ENCODE data around the gene CCDC150. TPM values are rescaled to one million over a fixed set of nuclear protein-coding genes. Genes with fewer than 3 reads are reported as not detected.

The CCDC150 gene
- total and polyA plus RNA-seq, 9 of the 15 experiments (the other 6 are each of a cell fraction or from before 2014, with no cell fraction given): 4.4 to 23.1 (median 11.3) TPM

DNA sequence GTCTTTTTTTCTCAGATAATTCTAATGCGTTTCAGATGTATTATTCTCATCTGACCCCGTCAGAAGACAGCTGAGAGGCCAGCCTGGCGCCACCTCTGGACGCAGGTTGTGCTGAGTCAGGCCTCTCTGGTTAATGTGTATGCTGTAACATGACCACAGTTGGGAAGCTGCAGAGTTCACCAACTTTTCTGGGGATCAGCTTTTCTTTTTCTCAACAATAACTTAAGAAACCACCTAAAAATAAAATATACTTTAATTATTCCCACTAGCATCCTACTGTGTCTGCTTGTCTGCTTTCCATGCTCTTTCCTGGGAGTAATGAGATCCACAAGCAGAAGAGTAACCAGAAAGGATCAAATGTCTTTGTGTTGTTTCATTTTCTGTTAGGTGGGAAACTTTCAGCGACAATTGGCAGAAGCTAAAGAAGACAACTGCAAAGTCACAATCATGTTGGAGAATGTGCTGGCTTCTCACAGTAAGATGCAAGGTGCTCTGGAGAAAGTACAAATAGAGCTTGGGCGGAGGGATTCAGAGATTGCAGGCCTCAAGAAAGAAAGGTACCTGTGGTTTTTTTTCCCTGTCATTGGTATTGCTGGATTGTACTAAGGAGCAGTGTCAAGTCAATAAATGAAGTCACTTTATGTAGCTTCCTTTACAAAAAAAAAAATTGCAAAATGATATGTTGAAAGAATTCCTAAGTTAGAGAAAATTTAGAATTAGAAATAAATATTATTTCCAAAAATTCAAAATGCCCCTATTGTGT is 79.8 kb downstream of the CCDC150 start:
- peak; percentile 11 to 74 (median 42) for DNase-seq (ENCODE audit: extremely low read depth in 1 of 4, low spot score in 3 of 4)
- Histone ChIP-seq H3K4me1 (replicated peaks in 1 of 2; ENCODE audit: control insufficient read depth in 2 of 2, insufficient read depth in 2 of 2, low read length in 2 of 2) (peaks cover 0 to 4% of the 10 kb centered on the region in 2 experiments; a peak in 3 of 5 replicates), H3K27me3 (ENCODE audit: control insufficient read depth in 2 of 2, insufficient read depth in 2 of 2, low read length in 2 of 2) (no peaks in the 10 kb centered on the region), H2AFZ (ENCODE audit: low read depth, low read length) (peak overlapping the region; percentile 87), H3K9ac (ENCODE audit: insufficient read depth in 1 of 2, low read depth in 2 of 2, low read length in 2 of 2) (no peak overlapping the region; a peak in 1 of 4 replicates), H3K9me1 (ENCODE audit: control insufficient read depth, insufficient read depth, low read length) (no peaks in the 10 kb centered on the region), H3K4me2 (ENCODE audit: insufficient read depth, low read length) (peak overlapping the region; percentile 36; the same call in 1 of the 2 replicates), H4K20me1 (replicated peaks; ENCODE audit: control insufficient read depth, insufficient read depth, low read length) (no peaks in the 10 kb centered on the region), H3K9me3 (replicated peaks; ENCODE audit: control insufficient read depth, insufficient read depth, low read depth, low read length) (no peaks in the 10 kb centered on the region), H3K27ac (ENCODE audit: extremely low read depth, low read depth, low read length) (peak overlapping the region; percentile 64; the same call in 2 of the 3 replicates), H3K36me3 (ENCODE audit: control insufficient read depth, insufficient read depth, low read length) (peaks cover 18% of the 10 kb centered on the region; the same call in 2 of the 3 replicates), H3K4me3 (no peak overlapping the region), H3K79me2 (ENCODE audit: control insufficient read depth, insufficient read depth, low read length) (no peaks in the 10 kb centered on the region)
- CTCF ChIA-PET (ENCODE audit: low intra/inter-chr PET ratio): no interaction called here
- in situ Hi-C loops (cut with MboI): no loop called here
- intact Hi-C loops (cut with micrococcal nuclease): no loop called here
- peak; percentile 77 for FAIRE-seq
- ATAC-seq: peak; percentile 100
- POLR2A ChIA-PET: interaction anchor here (1.0 kb wide), 1 partner anchor 10 kb away, joined by 4 read pairs; no protein-coding TSS in a partner anchor
- 18% methylated on average over 5 of the region's 6 CpGs for WGBS (ENCODE audit: insufficient coverage, low coverage, missing lambda C conversion rate)
- no TSS peak for BruUV-seq (replicated peaks)
- no peak for TF ChIP-seq XRCC4 (IDR thresholded peaks at IDR 0.05; ENCODE audit: extremely low read depth, insufficient read depth, insufficient read length)
- TF ChIP-seq SMARCA4 (IDR thresholded peaks at IDR 0.05): 0 out of 2 replicates have a peak, but pooled peaks have one; percentile 20
- TF ChIP-seq, protein P1, sequence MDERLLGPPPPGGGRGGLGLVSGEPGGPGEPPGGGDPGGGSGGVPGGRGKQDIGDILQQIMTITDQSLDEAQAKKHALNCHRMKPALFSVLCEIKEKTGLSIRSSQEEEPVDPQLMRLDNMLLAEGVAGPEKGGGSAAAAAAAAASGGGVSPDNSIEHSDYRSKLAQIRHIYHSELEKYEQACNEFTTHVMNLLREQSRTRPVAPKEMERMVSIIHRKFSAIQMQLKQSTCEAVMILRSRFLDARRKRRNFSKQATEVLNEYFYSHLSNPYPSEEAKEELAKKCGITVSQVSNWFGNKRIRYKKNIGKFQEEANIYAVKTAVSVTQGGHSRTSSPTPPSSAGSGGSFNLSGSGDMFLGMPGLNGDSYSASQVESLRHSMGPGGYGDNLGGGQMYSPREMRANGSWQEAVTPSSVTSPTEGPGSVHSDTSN (CRISPR knock-in tag; IDR thresholded peaks at IDR 0.05; ENCODE audit: low read depth): no peak
- TF ChIP-seq, protein P1 (tag; conservative IDR thresholded peaks at IDR 0.05; ENCODE audit: low read depth): no peak
- 0 out of 2 replicates have a peak, but pooled peaks have one; percentile 33 for TF ChIP-seq LEF1 (IDR thresholded peaks at IDR 0.05)
- TF ChIP-seq SOX6 (IDR thresholded peaks at IDR 0.05): peak; percentile 43; the same call in 1 of the 2 replicates
- TF ChIP-seq, protein P2, sequence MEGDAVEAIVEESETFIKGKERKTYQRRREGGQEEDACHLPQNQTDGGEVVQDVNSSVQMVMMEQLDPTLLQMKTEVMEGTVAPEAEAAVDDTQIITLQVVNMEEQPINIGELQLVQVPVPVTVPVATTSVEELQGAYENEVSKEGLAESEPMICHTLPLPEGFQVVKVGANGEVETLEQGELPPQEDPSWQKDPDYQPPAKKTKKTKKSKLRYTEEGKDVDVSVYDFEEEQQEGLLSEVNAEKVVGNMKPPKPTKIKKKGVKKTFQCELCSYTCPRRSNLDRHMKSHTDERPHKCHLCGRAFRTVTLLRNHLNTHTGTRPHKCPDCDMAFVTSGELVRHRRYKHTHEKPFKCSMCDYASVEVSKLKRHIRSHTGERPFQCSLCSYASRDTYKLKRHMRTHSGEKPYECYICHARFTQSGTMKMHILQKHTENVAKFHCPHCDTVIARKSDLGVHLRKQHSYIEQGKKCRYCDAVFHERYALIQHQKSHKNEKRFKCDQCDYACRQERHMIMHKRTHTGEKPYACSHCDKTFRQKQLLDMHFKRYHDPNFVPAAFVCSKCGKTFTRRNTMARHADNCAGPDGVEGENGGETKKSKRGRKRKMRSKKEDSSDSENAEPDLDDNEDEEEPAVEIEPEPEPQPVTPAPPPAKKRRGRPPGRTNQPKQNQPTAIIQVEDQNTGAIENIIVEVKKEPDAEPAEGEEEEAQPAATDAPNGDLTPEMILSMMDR (IDR thresholded peaks at IDR 0.05 in 2 of 3, conservative IDR thresholded peaks at IDR 0.05 in 1 of 3; ENCODE audit: insufficient read depth in 2 of 3, low read depth in 1 of 3, low read length in 3 of 3): peak; percentile 31 to 41 (median 32); a peak in 4 of 6 replicates
- peak; percentile 16; the same call in 1 of the 2 replicates for TF ChIP-seq DPF2 (IDR thresholded peaks at IDR 0.05)
- peak; percentile 10 to 19; a peak in 1 of 4 replicates for TF ChIP-seq NRF1 (conservative IDR thresholded peaks at IDR 0.05 in 1 of 2, IDR thresholded peaks at IDR 0.05 in 1 of 2)
- TF ChIP-seq GABPB2 (CRISPR knock-in tag; conservative IDR thresholded peaks at IDR 0.05): no peak
- no peak for TF ChIP-seq NR2C2 (CRISPR knock-in tag; IDR thresholded peaks at IDR 0.05)
- peak; percentile 52; the same call in 1 of the 2 replicates for TF ChIP-seq NR2C2 (tag; IDR thresholded peaks at IDR 0.05)
- no peak for TF ChIP-seq KDM2B (CRISPR knock-in tag; IDR thresholded peaks at IDR 0.05)
- 0 out of 2 replicates have a peak, but pooled peaks have one; percentile 35 for TF ChIP-seq NR2C1 (IDR thresholded peaks at IDR 0.05)
- TF ChIP-seq NR2C1 (tag; IDR thresholded peaks at IDR 0.05): no peak
- TF ChIP-seq, protein P3, sequence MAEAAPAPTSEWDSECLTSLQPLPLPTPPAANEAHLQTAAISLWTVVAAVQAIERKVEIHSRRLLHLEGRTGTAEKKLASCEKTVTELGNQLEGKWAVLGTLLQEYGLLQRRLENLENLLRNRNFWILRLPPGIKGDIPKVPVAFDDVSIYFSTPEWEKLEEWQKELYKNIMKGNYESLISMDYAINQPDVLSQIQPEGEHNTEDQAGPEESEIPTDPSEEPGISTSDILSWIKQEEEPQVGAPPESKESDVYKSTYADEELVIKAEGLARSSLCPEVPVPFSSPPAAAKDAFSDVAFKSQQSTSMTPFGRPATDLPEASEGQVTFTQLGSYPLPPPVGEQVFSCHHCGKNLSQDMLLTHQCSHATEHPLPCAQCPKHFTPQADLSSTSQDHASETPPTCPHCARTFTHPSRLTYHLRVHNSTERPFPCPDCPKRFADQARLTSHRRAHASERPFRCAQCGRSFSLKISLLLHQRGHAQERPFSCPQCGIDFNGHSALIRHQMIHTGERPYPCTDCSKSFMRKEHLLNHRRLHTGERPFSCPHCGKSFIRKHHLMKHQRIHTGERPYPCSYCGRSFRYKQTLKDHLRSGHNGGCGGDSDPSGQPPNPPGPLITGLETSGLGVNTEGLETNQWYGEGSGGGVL (CRISPR knock-in tag; IDR thresholded peaks at IDR 0.05): no peak
- TF ChIP-seq C11orf30 (IDR thresholded peaks at IDR 0.05; ENCODE audit: low read depth): peak; percentile 96

Data from K562 (cell line).